Heart right ventricle (tissue), 16 donors: ENCODE measurements around the gene LTBP1. TPM values are rescaled to one million over a fixed set of nuclear protein-coding genes. Genes with fewer than 3 reads are reported as not detected.

Experiments used
- ATAC-seq, 8 donors: fragments of 200-7000 bp; cut with Tn5 transposase; one replicate each; pipeline ENCODE4 v1.9.1; 2020; ENCODE audit warnings: mild to moderate bottlenecking in 8 of 8, moderate library complexity in 8 of 8, moderate number of reproducible peaks in 1 of 8
- DNase-seq, 2 donors: peaks; one replicate each; pipeline ENCODE4 v3.0.0-alpha.2; 2020
- H3K27ac ChIP-seq, 10 donors: fragments of 200-600 bp; sonication (generic) in 2 of 10; one replicate each; pipeline versions ENCODE4 v1.5.0 to v1.8.0; 2020 to 2022; ENCODE audit warnings: mild to moderate bottlenecking in 3 of 10
- H3K27me3 ChIP-seq, 7 donors: fragments of 200-600 bp; one replicate each; pipeline ENCODE4 v1.8.0; 2021 to 2022; ENCODE audit warnings: mild to moderate bottlenecking in 2 of 7
- H3K36me3 ChIP-seq, 9 donors: fragments of 200-600 bp; sonication (generic) in 1 of 9; one replicate each; pipeline versions ENCODE4 v1.5.0 to v1.8.0; 2020 to 2022; ENCODE audit warnings: mild to moderate bottlenecking in 2 of 9
- H3K4me1 ChIP-seq, 9 donors: fragments of 200-600 bp; sonication (generic) in 1 of 9; one replicate each; pipeline versions ENCODE4 v1.5.0 to v1.8.0; 2020 to 2022; ENCODE audit warnings: mild to moderate bottlenecking in 4 of 9
- H3K4me3 ChIP-seq, 10 donors: fragments of 200-600 bp; sonication (generic) in 2 of 10; one replicate each; pipeline versions ENCODE4 v1.5.0 to v1.8.0; 2020 to 2022; ENCODE audit warnings: mild to moderate bottlenecking in 7 of 10, moderate library complexity in 2 of 10
- H3K9me3 ChIP-seq, 11 donors: fragments of 200-600 bp in 10 of 11; sonication (generic) in 2 of 11; one replicate each; pipeline versions ENCODE4 v1.5.0 to v1.8.0; 2013 to 2022; ENCODE audit warnings: mild to moderate bottlenecking in 2 of 11, control low read depth in 1 of 11, moderate library complexity in 1 of 11
- WGBS, 2 donors: extraction: QIAGEN DNeasy Blood & Tissue Kit; methylation state at CpG; one replicate each; pipeline ENCODE4 v1.1.7; 2013; ENCODE audit warnings: inconsistent platforms in 1 of 2; 5-methylcytosine and 5-hydroxymethylcytosine counted together
- intact Hi-C, 10 donors: fragments of 100-400 bp; cut with DNase I; formaldehyde crosslinking; loops; one replicate each; pipeline versions ENCODE4 v1.11.1 to v1.14.2; 2022
- polyA plus RNA-seq, 2 donors: library from polyadenylated mRNA; stranded (reverse); fragments of 200-250 nt; gene quantifications; one replicate each; pipeline ENCODE4 v1.2.3, GENCODE V29; 2013
- total RNA-seq, 10 donors: library from RNA; stranded (reverse); fragmentation: NEBNext Ultra II Directional in 3 of 10; extraction: Animal tissue kit (Norgen Biotek cat#: 25700) in 3 of 10; gene quantifications; one replicate each; pipeline versions ENCODE4 v1.2.1 to v1.2.4, GENCODE V29; 2021 to 2023
- TF ChIP-seq, protein P1 (sequence below), 9 donors: fragments of 200-600 bp; sonication (generic) in 2 of 9; IDR thresholded peaks; one replicate each; pipeline versions ENCODE4 v1.5.0 to v1.8.0; 2021 to 2022; ENCODE audit warnings: antibody characterized with exemption in 9 of 9, mild to moderate bottlenecking in 5 of 9, moderate library complexity in 1 of 9
- donor health status: Arrhythmogenic right ventricular cardiomyopathy.
- donor health status: ischemic (EF 13 %, LVEDD 7.1; RV severe dilation, severe dysfunction).
- donor health status: healthy with polysubstance abuse.
- donor health status: DM: no; HTN: yes; CAD: no.
- donor health status: DM: no; HTN: no; CAD: no.
- donor health status: ischemic (EF 25% LVEDD 6.9; RV normal size, moderate dysfunction).
- donor health status: ischemic (EF 25% LVEDD 5.7; RV mildly dilated, moderate dysfunction).
- donor health status: healthy.
- donor health status: DM: yes; HTN: yes; CAD: no.
- donor health status: Ischemic cardiomyopathy.
- donor health status: ischemic (EF 35%, LVEDD 5.7; RV mildly dilated, moderate dysfunction).
- donor health status: nonischemic (EF 11% LVEDD 7.7; RV severe dilation, severe dysfunction).
- donor health status: DM: yes; HTN: yes; CAD: no.
- donor health status: PGD.
- donor health status: ischemic (EF 29% LVEDD 5.4; RV normal size, mild dysfunction).
- donor health status: nonischemic (EF 23%, LVEDD 6.1; RV moderate dilation, normal function).

Gene LTBP1
- total and polyA plus RNA-seq, 12 donors, result 22.4 to 164 (median 84.3) TPM

- H3K27ac ChIP-seq, result peak overlapping the region in 8 of 10 donors; percentile 6 to 68 (median 44)
- peaks cover 3 to 53% (median 38%) of the 10 kb centered on the region in 9 donors for H3K4me1 ChIP-seq
- peaks cover 0 to 7% (median 0%) of the 10 kb centered on the region in 9 donors for H3K36me3 ChIP-seq
- H3K27me3 ChIP-seq, result no peaks in the 10 kb centered on the region
- H3K4me3 ChIP-seq, result no peak overlapping the region
- 8 to 12% methylated on average over 3 of the region's 3 CpGs for WGBS, 2 donors
- H3K9me3 ChIP-seq, result no peaks in the 10 kb centered on the region
- peak in 1 of 2 donors; percentile 40 for DNase-seq
- intact Hi-C loops, result no loop called here
- ATAC-seq, result peak; percentile 42 to 82 (median 78)
- TF ChIP-seq, protein P1, sequence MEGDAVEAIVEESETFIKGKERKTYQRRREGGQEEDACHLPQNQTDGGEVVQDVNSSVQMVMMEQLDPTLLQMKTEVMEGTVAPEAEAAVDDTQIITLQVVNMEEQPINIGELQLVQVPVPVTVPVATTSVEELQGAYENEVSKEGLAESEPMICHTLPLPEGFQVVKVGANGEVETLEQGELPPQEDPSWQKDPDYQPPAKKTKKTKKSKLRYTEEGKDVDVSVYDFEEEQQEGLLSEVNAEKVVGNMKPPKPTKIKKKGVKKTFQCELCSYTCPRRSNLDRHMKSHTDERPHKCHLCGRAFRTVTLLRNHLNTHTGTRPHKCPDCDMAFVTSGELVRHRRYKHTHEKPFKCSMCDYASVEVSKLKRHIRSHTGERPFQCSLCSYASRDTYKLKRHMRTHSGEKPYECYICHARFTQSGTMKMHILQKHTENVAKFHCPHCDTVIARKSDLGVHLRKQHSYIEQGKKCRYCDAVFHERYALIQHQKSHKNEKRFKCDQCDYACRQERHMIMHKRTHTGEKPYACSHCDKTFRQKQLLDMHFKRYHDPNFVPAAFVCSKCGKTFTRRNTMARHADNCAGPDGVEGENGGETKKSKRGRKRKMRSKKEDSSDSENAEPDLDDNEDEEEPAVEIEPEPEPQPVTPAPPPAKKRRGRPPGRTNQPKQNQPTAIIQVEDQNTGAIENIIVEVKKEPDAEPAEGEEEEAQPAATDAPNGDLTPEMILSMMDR (IDR thresholded peaks at IDR 0.05), result no peak
These were observed 375.2 kb downstream of the LTBP1 start for GRCh38 chr2:33321876-33322483.

GRCh38 chr2:33322612-33323011 lies 375.9 kb downstream of the LTBP1 start:
- DNase-seq (no peak), ATAC-seq (no peak)
- WGBS, 2 donors, result 60 to 74% methylated on average over 6 of the region's 6 CpGs
- Histone ChIP-seq H3K9me3 (no peaks in the 10 kb centered on the region), H3K36me3 (peaks cover 0 to 7% (median 0%) of the 10 kb centered on the region in 9 donors), H3K4me1 (peaks cover 3 to 47% (median 34%) of the 10 kb centered on the region in 9 donors), H3K4me3 (no peak overlapping the region), H3K27ac (peak overlapping the region in 7 of 10 donors; percentile 29 to 68 (median 51)), H3K27me3 (no peaks in the 10 kb centered on the region)
- TF ChIP-seq, protein P1 (IDR thresholded peaks at IDR 0.05), result no peak
- intact Hi-C loops, result no loop called here

- H3K27ac ChIP-seq, result no peak overlapping the region
- no peaks in the 10 kb centered on the region for H3K9me3 ChIP-seq
- intact Hi-C loops, result no loop called here
- H3K27me3 ChIP-seq, result no peaks in the 10 kb centered on the region
- H3K36me3 ChIP-seq, result peaks cover 0 to 8% (median 0%) of the 10 kb centered on the region in 9 donors
- H3K4me1 ChIP-seq, result peaks cover 3 to 39% (median 28%) of the 10 kb centered on the region in 9 donors
- no peak for DNase-seq
- TF ChIP-seq, protein P1 (IDR thresholded peaks at IDR 0.05), result no peak
- no peak overlapping the region for H3K4me3 ChIP-seq
- WGBS, 2 donors, result 64 to 72% methylated on average over 2 of the region's 2 CpGs
- peak in 1 of 8 donors; percentile 5 for ATAC-seq
These were observed 377.2 kb downstream of the LTBP1 start for GRCh38 chr2:33323957-33324356.

- intact Hi-C loops, result no loop called here
- Histone ChIP-seq H3K4me3 (no peak overlapping the region), H3K27me3 (no peaks in the 10 kb centered on the region), H3K4me1 (peaks cover 3 to 22% (median 19%) of the 10 kb centered on the region in 9 donors), H3K27ac (no peak overlapping the region), H3K36me3 (peaks cover 0 to 8% (median 0%) of the 10 kb centered on the region in 9 donors), H3K9me3 (peaks cover 0 to 4% (median 0%) of the 10 kb centered on the region in 11 donors)
- ATAC-seq (no peak), DNase-seq (no peak)
- 72 to 81% methylated on average over 4 of the region's 4 CpGs for WGBS, 2 donors
- TF ChIP-seq, protein P1 (IDR thresholded peaks at IDR 0.05), result no peak
These were observed 379.3 kb downstream of the LTBP1 start for GRCh38 chr2:33326100-33326499.
